Embryonic facial prominence (tissue), 1 donor: Measurements from ENCODE around the gene RSAD2.

ENCODE experiments used
- DNase-seq: peaks from one replicate; pipeline ENCODE4 v3.0.0-alpha.2; 2016; ENCODE audit errors: extremely low spot score

Gene RSAD2

DNA sequence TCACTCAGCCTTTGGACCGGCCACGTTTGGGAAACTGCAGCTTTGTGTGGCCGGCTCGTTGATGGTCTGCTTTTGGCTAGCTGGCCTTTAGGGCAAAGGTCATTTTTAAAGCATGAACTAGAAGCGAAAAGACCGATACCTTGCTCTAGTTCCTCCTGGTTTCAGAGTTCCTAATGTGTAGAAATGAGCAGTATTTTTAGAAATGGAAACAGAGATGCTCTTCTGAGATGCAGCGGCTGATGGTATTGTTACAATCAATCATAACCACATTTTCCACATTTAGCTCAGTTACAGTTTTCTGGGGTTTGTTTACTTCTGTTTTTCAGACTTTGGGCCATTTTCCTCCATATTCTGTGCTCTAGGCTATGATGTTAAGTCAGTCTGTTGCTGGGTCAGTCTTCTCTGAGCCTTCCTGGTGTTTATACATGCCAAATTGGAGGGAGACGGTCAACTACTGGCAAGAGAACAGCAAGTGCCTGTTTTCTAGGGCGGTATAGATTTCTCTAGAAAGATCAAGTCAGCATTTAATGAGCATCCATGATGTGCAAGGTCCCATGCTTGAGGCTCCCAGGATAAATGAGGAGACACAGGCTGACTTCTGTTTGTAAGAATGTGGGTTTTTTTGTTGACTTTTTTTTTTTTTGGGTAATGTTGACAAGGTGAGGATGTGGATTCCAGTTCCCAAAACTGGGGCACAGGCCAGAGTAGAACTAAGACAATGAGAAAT, 67.7 kb downstream of the RSAD2 start:
- DNase-seq = no peak

DNA sequence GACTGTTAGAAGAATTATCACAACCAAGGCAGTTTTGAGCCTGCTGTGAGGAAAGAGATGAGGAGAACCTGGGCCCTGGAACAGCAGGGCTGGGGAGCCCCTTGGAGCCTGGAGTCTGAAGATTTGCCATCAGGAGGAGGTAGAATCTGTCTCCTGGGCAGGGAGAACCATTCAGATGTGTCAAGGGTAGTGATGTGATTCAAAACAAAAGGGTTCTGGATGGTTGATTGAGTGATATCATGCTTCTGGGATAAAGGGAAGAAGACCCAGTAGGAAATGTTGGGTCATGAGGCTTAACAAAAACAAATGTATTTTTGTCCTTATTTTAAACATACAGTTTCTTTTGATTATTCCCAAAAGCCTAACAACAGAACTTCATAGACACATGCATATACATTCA, 68.2 kb downstream of the RSAD2 start:
- DNase-seq = no peak

DNA sequence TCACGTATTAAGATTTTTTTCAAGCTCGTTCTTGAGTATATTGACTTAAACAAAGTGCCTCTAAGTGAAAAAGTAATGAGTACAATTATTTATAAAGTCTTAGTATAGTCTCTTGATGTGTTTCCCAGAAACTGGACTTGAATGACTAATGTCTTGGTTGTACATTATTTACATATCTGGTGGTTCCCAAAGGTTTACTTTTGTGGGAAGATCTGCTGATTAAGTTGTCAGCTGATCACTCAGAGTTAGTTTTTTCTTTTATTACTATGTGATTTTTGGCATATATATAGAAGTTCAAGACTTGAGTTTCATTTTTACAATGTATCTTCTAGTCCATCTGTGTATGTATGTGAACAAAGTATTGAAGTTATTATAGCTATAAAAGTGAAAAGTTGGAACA, 69.1 kb downstream of the RSAD2 start:
- no peak for DNase-seq
